ENCODE measurements around the gene SLAMF9.

GRCh38 chr1:159936273-159936904, 17.6 kb downstream of the SLAMF9 start:
- TF ChIP-seq SNAI2 (CRISPR knock-in tag; IDR thresholded peaks at IDR 0.05) (no peak), OSR1 (CRISPR knock-in tag; IDR thresholded peaks at IDR 0.05) (no peak), ZFP3 (CRISPR knock-in tag; IDR thresholded peaks at IDR 0.05) (no peak), CSDC2 (CRISPR knock-in tag; IDR thresholded peaks at IDR 0.05) (no peak), BACH2 (CRISPR knock-in tag; IDR thresholded peaks at IDR 0.05; ENCODE audit: borderline replicate concordance) (no peak), POU6F1 (CRISPR knock-in tag; IDR thresholded peaks at IDR 0.05; ENCODE audit: borderline replicate concordance, low read depth) (no peak)
